Brain microvascular endothelial cell (primary cell): ENCODE results near the gene SLC14A1.

Experiments
- DNase-seq: peaks from one replicate; pipeline ENCODE4 v3.0.0-alpha.2; 2020
- H3K27ac ChIP-seq: fragments of 250-450 bp; sonication (Bioruptor Pico); 2 replicates; pipeline ENCODE4 v1.5.1; 2020; ENCODE audit warnings: mild to moderate bottlenecking, moderate library complexity
- H3K27me3 ChIP-seq: fragments of 250-450 bp; sonication (Bioruptor Pico); replicated peaks from 2 replicates; pipeline ENCODE4 v1.5.1; 2020; ENCODE audit warnings: mild to moderate bottlenecking
- H3K36me3 ChIP-seq: fragments of 250-450 bp; sonication (Bioruptor Pico); replicated peaks from 2 replicates; pipeline ENCODE4 v1.5.1; 2020; ENCODE audit warnings: mild to moderate bottlenecking
- H3K4me3 ChIP-seq: 2 replicates; pipeline ENCODE4 v1.5.1; 2011; ENCODE audit warnings: low read depth, mild to moderate bottlenecking, control low read depth, low read length, moderate library complexity
- in situ Hi-C: cut with HindIII; loops from 2 replicates; pipeline ENCODE4 v1.10.0; 2017; ENCODE audit warnings: low sequenced_read_pairs, low pct_ligation_motif_present
- TF ChIP-seq, protein P1 (sequence below): IDR thresholded peaks from 2 replicates; pipeline ENCODE4 v1.5.1; 2011; ENCODE audit warnings: low read depth, mild to moderate bottlenecking, moderate library complexity, low read length, control low read depth, inconsistent platforms; ENCODE audit errors: missing control alignments

The SLC14A1 gene

DNA sequence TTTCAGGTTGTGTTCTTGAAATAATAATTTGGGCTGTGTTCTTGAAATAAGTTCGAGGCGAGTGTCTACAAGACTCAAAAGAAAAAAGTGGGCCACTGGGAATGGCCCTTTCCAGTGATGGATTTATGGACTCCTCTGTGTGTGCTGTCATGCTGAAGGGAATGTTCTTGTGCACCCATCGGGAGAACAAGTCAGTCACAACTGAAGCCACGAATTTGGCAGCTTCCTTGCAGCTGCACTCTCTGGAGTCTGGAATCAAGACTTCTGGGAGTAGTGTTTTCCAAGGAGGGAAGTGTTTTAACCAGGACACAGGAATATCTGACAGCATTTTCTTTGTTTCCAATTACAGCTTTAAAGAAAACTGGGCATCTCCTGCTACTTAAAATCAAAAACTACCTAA is 620 bp downstream of the SLC14A1 start:
- no peak for DNase-seq
- Histone ChIP-seq H3K4me3 (no peak overlapping the region), H3K36me3 (no peaks in the 10 kb centered on the region), H3K27me3 (no peaks in the 10 kb centered on the region), H3K27ac (no peak overlapping the region)
- in situ Hi-C loops, result no loop called here
- TF ChIP-seq, protein P1, sequence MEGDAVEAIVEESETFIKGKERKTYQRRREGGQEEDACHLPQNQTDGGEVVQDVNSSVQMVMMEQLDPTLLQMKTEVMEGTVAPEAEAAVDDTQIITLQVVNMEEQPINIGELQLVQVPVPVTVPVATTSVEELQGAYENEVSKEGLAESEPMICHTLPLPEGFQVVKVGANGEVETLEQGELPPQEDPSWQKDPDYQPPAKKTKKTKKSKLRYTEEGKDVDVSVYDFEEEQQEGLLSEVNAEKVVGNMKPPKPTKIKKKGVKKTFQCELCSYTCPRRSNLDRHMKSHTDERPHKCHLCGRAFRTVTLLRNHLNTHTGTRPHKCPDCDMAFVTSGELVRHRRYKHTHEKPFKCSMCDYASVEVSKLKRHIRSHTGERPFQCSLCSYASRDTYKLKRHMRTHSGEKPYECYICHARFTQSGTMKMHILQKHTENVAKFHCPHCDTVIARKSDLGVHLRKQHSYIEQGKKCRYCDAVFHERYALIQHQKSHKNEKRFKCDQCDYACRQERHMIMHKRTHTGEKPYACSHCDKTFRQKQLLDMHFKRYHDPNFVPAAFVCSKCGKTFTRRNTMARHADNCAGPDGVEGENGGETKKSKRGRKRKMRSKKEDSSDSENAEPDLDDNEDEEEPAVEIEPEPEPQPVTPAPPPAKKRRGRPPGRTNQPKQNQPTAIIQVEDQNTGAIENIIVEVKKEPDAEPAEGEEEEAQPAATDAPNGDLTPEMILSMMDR, result no peak

DNA sequence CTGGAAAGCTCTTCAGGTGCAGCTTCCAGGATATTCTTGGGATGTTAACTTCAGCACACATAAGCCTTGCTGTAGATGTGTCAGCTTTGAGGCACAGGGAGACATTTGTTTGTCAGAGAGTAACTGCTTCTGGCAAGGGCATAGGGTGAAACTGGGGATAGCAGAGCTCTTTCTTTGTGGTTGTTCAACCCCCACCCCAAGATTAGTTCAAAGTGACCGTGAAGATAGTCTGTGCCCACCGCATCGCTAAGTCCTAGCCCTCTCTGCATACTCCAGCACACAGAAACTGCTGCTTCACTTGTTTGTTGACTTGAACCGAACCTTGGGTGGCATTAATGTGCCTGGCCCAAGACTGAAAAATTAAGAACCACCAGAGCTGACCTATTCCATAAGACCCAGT is 1.4 kb downstream of the SLC14A1 start:
- H3K4me3 ChIP-seq, result no peak overlapping the region
- TF ChIP-seq, protein P1, result no peak
- no peaks in the 10 kb centered on the region for H3K27me3 ChIP-seq
- no peak for DNase-seq
- in situ Hi-C loops, result no loop called here
- no peaks in the 10 kb centered on the region for H3K36me3 ChIP-seq
- H3K27ac ChIP-seq, result no peak overlapping the region

DNA sequence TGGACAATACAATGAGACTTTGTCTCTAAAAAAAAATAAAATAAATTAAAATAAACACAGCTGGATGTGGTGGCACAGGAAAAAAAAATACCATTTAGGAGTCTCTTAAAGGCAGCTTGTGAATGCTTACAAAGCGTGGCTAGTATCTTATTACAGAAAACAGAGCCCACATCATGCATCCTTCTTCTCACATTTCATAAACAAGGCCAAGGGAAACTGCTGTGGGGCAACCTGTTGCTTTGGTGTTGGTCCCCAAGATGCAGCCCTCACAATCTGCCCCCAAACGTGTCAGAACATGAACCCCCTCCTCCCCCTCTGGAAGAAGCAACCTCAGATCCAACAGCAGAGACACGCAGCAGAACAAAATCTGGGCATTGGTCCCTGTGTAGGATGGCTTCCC is 2.6 kb downstream of the SLC14A1 start:
- in situ Hi-C loops, result no loop called here
- H3K27ac ChIP-seq, result no peak overlapping the region
- H3K27me3 ChIP-seq, result no peaks in the 10 kb centered on the region
- H3K4me3 ChIP-seq, result no peak overlapping the region
- no peak for DNase-seq
- no peaks in the 10 kb centered on the region for H3K36me3 ChIP-seq
- TF ChIP-seq, protein P1, result no peak

DNA sequence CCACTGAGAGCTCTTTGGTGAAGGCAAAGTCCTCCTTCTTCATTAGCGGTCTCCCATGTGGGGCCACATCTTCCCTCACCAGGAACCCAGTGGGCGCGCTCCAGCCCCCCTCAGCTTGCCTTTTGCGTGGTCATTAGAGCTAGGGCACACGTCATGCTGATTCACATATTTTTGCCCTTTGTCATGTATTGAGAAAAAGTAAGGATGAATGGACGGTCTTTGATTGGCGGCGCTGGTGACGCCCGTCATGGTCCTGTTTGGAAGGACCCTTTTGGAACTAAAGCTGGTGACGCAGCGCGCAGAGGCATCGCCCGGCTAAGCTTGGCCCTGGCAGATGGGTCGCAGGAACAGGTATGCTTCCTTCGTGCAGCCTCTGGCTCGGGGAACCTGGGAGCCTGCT is 3.1 kb downstream of the SLC14A1 start:
- no peak for DNase-seq
- in situ Hi-C loops, result no loop called here
- Histone ChIP-seq H3K27ac (no peak overlapping the region), H3K36me3 (no peaks in the 10 kb centered on the region), H3K27me3 (no peaks in the 10 kb centered on the region), H3K4me3 (peak overlapping the region; percentile 18)
- TF ChIP-seq, protein P1, result no peak

DNA sequence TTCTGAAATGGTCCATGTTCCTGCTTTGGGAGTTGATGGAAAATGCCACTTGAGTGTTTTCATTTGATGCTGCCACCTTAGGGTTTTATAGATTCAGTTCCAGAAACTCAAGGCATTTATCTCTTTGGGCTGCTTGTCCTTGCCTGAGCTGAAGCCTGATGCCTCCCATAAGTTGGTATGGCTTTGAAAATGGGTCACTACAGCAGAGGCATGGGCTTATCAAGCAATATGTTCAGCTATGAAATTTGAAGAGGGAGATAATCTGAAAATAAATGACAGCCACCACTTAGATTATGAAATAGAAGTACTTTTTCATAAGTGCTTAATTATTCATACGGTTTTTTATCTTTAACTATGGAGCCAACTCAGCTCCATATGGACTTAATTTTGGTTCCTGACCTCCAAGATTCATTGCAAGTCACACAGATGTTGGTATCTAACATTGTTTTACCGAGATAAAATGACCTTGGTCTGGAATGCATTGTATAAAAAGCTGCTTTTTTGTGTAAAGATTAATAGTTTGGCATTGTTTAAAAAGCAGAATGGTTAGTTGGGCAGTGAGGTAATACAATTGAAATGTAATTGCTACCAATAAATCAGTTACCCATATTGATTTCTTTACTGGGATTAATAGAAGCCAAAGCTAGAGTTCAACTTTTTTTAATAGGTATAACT is 4.5 kb downstream of the SLC14A1 start:
- in situ Hi-C loops, result no loop called here
- TF ChIP-seq, protein P1, result no peak
- no peak for DNase-seq
- H3K27me3 ChIP-seq, result no peaks in the 10 kb centered on the region
- no peaks in the 10 kb centered on the region for H3K36me3 ChIP-seq
- H3K27ac ChIP-seq, result no peak overlapping the region
- no peak overlapping the region for H3K4me3 ChIP-seq
